Adrenal gland (tissue), 12 donors: Measurements from ENCODE around the gene DCD. TPM values are rescaled to one million over a fixed set of nuclear protein-coding genes. Genes with fewer than 3 reads are reported as not detected.
"Not testable (repeated sequence)": the region's sequence is repeated elsewhere in the genome, so short reads cannot be mapped to it uniquely, and the experiment has no call there.

Experiments used
- DNase-seq, 7 donors: peaks; one replicate each; pipeline ENCODE4 v3.0.0-alpha.2; 2019 to 2020
- H3K27ac ChIP-seq, 5 donors: fragments of 200-600 bp; sonication (generic) in 4 of 5; 1 replicate in 3 of 5; 2 replicates in 2 of 5; pipeline versions ENCODE4 v1.5.1 to v1.8.0; 2016 to 2020; ENCODE audit warnings: mild to moderate bottlenecking in 1 of 5
- H3K27me3 ChIP-seq: fragments of 200-600 bp; 2 replicates; pipeline ENCODE4 v1.8.0; 2021
- H3K36me3 ChIP-seq, 2 donors: fragments of 200-600 bp; replicated peaks in 1 of 2; 1 replicate in 1 of 2; 2 replicates in 1 of 2; pipeline versions ENCODE4 v1.5.1 to v1.8.0; 2018 to 2022
- H3K4me1 ChIP-seq, 2 donors: fragments of 200-600 bp; replicated peaks in 1 of 2; 1 replicate in 1 of 2; 2 replicates in 1 of 2; pipeline versions ENCODE4 v1.5.1 to v1.8.0; 2018 to 2021
- H3K4me3 ChIP-seq, 4 donors: fragments of 200-600 bp; sonication (generic) in 3 of 4; one replicate each; pipeline ENCODE4 v1.5.1; 2016 to 2018
- H3K9me3 ChIP-seq, 3 donors: fragments of 200-600 bp; sonication (generic) in 1 of 3; replicated peaks in 1 of 3; 1 replicate in 2 of 3; 2 replicates in 1 of 3; pipeline versions ENCODE4 v1.5.1 to v1.8.0; 2016 to 2021
- CTCF ChIP-seq, 6 experiments: fragments of 450-650 bp in 4 of 6; fragments of 200-600 bp in 2 of 6; sonication (generic) in 1 of 6; IDR thresholded peaks; 1 replicate in 5 of 6; 2 replicates in 1 of 6; pipeline versions ENCODE4 v1.5.1 to v1.8.0; 2016 to 2021; ENCODE audit warnings: antibody characterized with exemption in 6 of 6, mild to moderate bottlenecking in 2 of 6, moderate library complexity in 1 of 6
- POLR2A ChIP-seq, 2 donors: fragments of 450-650 bp; IDR thresholded peaks; one replicate each; pipeline ENCODE4 v1.6.1; 2017; ENCODE audit warnings: antibody characterized with exemption in 2 of 2, mild to moderate bottlenecking in 2 of 2, moderate library complexity in 1 of 2
- WGBS, 4 donors: extraction: QIAGEN DNeasy Blood & Tissue Kit in 2 of 4; methylation state at CpG; one replicate each; pipeline versions ENCODE4 v1.1.5 to v1.1.7; 2013 to 2017; 5-methylcytosine and 5-hydroxymethylcytosine counted together
- intact Hi-C, 2 donors: fragments of 100-400 bp; cut with DNase I; formaldehyde crosslinking; loops; one replicate each; pipeline versions ENCODE4 v1.14.1 to v1.15.0; 2022 to 2023
- polyA plus RNA-seq, 3 donors: library from polyadenylated mRNA; stranded (reverse); fragments of 200-250 nt in 2 of 3; fragments of 350-450 nt in 1 of 3; fragmentation: Illumina TruSeq in 1 of 3; extraction: RNeasy Lipid Tissue Mini Kit (QIAGEN cat#74804) in 1 of 3; gene quantifications; one replicate each; pipeline ENCODE4 v1.2.3, GENCODE V29; 2013 to 2014
- total RNA-seq, 9 donors: library from RNA; depleted of rRNA in 4 of 9; stranded (reverse); fragments of >200 nt in 4 of 9; fragments of 120-200 nt in 1 of 9; fragmentation: NEBNext Ultra II Directional in 1 of 9; extraction: Animal tissue kit (Norgen Biotek cat#: 25700) in 1 of 9; gene quantifications; one replicate each; pipeline versions ENCODE4 v1.1.0 to v1.2.4, GENCODE V29; 2013 to 2023
- donor health status: healthy with polysubstance abuse.
- donor health status: Bipolar disorder and iron deficiency.
- donor health status: DM: yes; HTN: yes; CAD: no.
- donor health status: DM: no; HTN: no; CAD: no.
- donor health status: DM: no; HTN: no; CAD: no.
- donor health status: DM: yes; HTN: yes; CAD: no.

DCD gene
- total and polyA plus RNA-seq, 12 donors, result not detected

- no peak for DNase-seq
- intact Hi-C loops, result no loop called here
- 69 to 80% (median 78%) methylated on average over 3 of the region's 3 CpGs for WGBS, 4 donors
- Histone ChIP-seq H3K27me3 (no peaks in the 10 kb centered on the region), H3K36me3 (no peaks in the 10 kb centered on the region), H3K27ac (no peak overlapping the region), H3K4me1 (no peaks in the 10 kb centered on the region), H3K9me3 (no peaks in the 10 kb centered on the region), H3K4me3 (no peak overlapping the region)
- TF ChIP-seq CTCF (IDR thresholded peaks at IDR 0.05) (no peak), POLR2A (IDR thresholded peaks at IDR 0.05) (no peak)
Measured at GRCh38 chr12:54666008-54666407, 17.8 kb upstream of the DCD start.

GRCh38 chr12:54665022-54665635 lies 17.0 kb upstream of the DCD start:
- H3K4me1 ChIP-seq, H3K4me3 ChIP-seq, H3K27me3 ChIP-seq, intact Hi-C loops, H3K27ac ChIP-seq, H3K9me3 ChIP-seq, H3K36me3 ChIP-seq, DNase-seq: not testable (repeated sequence)
- 54 to 77% (median 74%) methylated on average over 3 of the region's 3 CpGs for WGBS, 4 donors

GRCh38 chr12:54663603-54664002 lies 15.4 kb upstream of the DCD start:
- Histone ChIP-seq H3K4me3 (no peak overlapping the region), H3K27ac (no peak overlapping the region), H3K27me3 (no peaks in the 10 kb centered on the region), H3K36me3 (no peaks in the 10 kb centered on the region), H3K4me1 (no peaks in the 10 kb centered on the region), H3K9me3 (no peaks in the 10 kb centered on the region)
- no peak for DNase-seq
- no peak for TF ChIP-seq CTCF (IDR thresholded peaks at IDR 0.05)
- TF ChIP-seq POLR2A (IDR thresholded peaks at IDR 0.05), result no peak
- 70 to 85% (median 75%) methylated on average over 3 of the region's 3 CpGs for WGBS, 4 donors
- intact Hi-C loops, result no loop called here

GRCh38 chr12:54662026-54662425 lies 13.9 kb upstream of the DCD start:
- Histone ChIP-seq H3K27me3 (no peaks in the 10 kb centered on the region), H3K4me3 (no peak overlapping the region), H3K4me1 (no peaks in the 10 kb centered on the region), H3K9me3 (no peaks in the 10 kb centered on the region), H3K36me3 (no peaks in the 10 kb centered on the region), H3K27ac (no peak overlapping the region)
- no peak for DNase-seq
- 47 to 60% (median 54%) methylated on average over 3 of the region's 3 CpGs for WGBS, 4 donors
- intact Hi-C loops, result no loop called here
- no peak for TF ChIP-seq CTCF (IDR thresholded peaks at IDR 0.05)
- TF ChIP-seq POLR2A (IDR thresholded peaks at IDR 0.05), result no peak

DNA sequence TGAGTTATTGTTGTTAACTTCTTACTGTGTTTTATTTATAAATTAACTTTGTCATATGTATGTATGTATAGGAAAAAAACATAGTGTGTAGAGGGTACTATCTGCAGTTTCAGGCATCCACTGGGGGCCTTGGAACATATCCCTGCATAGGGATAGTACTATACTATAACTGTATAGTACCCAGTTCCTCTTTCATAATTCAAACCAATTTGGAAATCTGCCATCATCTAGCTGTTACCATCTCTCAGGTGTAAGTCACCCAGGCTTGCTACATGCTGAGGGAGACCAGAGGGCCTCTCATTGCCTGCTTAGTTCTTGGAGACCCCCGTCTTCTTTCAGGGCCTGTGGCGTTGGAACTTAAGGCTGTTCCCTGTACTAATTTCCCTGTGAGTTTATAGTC lies 12.9 kb upstream of the DCD start:
- WGBS, 4 donors, result 53 to 68% (median 59%) methylated on average over 2 of the region's 2 CpGs
- Histone ChIP-seq H3K27me3 (peaks cover 3% of the 10 kb centered on the region), H3K36me3 (no peaks in the 10 kb centered on the region), H3K9me3 (no peaks in the 10 kb centered on the region), H3K4me3 (no peak overlapping the region), H3K4me1 (no peaks in the 10 kb centered on the region), H3K27ac (no peak overlapping the region)
- TF ChIP-seq POLR2A (IDR thresholded peaks at IDR 0.05), result no peak
- no peak for TF ChIP-seq CTCF (IDR thresholded peaks at IDR 0.05)
- intact Hi-C loops, result no loop called here
- DNase-seq, result no peak
